Measurements from ENCODE around the gene PGR. TPM values are rescaled to one million over a fixed set of nuclear protein-coding genes. Genes with fewer than 3 reads are reported as not detected.

Gene PGR
- total and polyA plus RNA-seq, 2 of the 8 experiments (the other 6 are each of a cell fraction or from before 2014, with no cell fraction given) = 0.03 to 0.35 TPM

DNA sequence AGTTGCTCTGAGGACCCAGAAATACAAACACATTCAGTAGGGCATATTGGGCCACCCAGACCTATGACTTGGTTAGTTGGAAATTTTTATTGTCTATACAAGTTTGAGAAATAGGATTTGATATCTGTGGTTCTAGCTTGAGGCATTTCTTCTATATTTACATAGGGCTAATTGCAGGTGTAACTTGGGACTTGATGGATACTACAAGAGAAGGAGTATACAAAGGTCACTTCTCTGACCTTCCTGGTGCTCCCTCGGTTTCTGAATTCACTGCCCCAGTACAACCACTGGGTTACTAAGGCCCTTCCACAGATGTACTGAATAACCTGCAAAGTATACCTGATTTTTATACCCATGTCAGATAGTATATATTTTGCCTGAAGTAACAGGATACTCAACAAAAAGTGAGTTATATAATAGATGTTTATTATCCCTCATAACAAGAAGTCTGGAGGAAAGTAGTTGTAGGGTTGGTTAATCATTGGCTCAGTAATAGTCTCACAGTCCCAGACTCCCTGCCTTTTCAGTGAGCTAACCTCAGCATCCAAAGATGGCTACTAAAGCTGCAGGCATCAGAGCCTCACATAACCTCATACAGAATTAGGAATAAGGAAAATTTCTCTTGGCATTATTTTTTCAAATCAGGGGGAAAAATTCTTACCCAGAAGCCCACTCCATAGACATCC lies 8.8 kb upstream of the PGR start (continued):
- TF ChIP-seq, protein P1, sequence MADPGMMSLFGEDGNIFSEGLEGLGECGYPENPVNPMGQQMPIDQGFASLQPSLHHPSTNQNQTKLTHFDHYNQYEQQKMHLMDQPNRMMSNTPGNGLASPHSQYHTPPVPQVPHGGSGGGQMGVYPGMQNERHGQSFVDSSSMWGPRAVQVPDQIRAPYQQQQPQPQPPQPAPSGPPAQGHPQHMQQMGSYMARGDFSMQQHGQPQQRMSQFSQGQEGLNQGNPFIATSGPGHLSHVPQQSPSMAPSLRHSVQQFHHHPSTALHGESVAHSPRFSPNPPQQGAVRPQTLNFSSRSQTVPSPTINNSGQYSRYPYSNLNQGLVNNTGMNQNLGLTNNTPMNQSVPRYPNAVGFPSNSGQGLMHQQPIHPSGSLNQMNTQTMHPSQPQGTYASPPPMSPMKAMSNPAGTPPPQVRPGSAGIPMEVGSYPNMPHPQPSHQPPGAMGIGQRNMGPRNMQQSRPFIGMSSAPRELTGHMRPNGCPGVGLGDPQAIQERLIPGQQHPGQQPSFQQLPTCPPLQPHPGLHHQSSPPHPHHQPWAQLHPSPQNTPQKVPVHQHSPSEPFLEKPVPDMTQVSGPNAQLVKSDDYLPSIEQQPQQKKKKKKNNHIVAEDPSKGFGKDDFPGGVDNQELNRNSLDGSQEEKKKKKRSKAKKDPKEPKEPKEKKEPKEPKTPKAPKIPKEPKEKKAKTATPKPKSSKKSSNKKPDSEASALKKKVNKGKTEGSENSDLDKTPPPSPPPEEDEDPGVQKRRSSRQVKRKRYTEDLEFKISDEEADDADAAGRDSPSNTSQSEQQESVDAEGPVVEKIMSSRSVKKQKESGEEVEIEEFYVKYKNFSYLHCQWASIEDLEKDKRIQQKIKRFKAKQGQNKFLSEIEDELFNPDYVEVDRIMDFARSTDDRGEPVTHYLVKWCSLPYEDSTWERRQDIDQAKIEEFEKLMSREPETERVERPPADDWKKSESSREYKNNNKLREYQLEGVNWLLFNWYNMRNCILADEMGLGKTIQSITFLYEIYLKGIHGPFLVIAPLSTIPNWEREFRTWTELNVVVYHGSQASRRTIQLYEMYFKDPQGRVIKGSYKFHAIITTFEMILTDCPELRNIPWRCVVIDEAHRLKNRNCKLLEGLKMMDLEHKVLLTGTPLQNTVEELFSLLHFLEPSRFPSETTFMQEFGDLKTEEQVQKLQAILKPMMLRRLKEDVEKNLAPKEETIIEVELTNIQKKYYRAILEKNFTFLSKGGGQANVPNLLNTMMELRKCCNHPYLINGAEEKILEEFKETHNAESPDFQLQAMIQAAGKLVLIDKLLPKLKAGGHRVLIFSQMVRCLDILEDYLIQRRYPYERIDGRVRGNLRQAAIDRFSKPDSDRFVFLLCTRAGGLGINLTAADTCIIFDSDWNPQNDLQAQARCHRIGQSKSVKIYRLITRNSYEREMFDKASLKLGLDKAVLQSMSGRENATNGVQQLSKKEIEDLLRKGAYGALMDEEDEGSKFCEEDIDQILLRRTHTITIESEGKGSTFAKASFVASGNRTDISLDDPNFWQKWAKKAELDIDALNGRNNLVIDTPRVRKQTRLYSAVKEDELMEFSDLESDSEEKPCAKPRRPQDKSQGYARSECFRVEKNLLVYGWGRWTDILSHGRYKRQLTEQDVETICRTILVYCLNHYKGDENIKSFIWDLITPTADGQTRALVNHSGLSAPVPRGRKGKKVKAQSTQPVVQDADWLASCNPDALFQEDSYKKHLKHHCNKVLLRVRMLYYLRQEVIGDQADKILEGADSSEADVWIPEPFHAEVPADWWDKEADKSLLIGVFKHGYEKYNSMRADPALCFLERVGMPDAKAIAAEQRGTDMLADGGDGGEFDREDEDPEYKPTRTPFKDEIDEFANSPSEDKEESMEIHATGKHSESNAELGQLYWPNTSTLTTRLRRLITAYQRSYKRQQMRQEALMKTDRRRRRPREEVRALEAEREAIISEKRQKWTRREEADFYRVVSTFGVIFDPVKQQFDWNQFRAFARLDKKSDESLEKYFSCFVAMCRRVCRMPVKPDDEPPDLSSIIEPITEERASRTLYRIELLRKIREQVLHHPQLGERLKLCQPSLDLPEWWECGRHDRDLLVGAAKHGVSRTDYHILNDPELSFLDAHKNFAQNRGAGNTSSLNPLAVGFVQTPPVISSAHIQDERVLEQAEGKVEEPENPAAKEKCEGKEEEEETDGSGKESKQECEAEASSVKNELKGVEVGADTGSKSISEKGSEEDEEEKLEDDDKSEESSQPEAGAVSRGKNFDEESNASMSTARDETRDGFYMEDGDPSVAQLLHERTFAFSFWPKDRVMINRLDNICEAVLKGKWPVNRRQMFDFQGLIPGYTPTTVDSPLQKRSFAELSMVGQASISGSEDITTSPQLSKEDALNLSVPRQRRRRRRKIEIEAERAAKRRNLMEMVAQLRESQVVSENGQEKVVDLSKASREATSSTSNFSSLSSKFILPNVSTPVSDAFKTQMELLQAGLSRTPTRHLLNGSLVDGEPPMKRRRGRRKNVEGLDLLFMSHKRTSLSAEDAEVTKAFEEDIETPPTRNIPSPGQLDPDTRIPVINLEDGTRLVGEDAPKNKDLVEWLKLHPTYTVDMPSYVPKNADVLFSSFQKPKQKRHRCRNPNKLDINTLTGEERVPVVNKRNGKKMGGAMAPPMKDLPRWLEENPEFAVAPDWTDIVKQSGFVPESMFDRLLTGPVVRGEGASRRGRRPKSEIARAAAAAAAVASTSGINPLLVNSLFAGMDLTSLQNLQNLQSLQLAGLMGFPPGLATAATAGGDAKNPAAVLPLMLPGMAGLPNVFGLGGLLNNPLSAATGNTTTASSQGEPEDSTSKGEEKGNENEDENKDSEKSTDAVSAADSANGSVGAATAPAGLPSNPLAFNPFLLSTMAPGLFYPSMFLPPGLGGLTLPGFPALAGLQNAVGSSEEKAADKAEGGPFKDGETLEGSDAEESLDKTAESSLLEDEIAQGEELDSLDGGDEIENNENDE (IDR thresholded peaks at IDR 0.05; ENCODE audit: insufficient replicate concordance, low read length) = no peak
- TF ChIP-seq BRCA1 (IDR thresholded peaks at IDR 0.05; ENCODE audit: low read depth, low read length) = no peak
- no peak for TF ChIP-seq SUZ12 (IDR thresholded peaks at IDR 0.05; ENCODE audit: low read length)
- no peak for TF ChIP-seq TAF1 (IDR thresholded peaks at IDR 0.05; ENCODE audit: low read depth, low read length)
- no peak for TF ChIP-seq CREB1 (IDR thresholded peaks at IDR 0.05)
- no peak for TF ChIP-seq SP1 (IDR thresholded peaks at IDR 0.05; ENCODE audit: low read depth, low read length)
- TF ChIP-seq EGR1 (IDR thresholded peaks at IDR 0.05; ENCODE audit: borderline replicate concordance, low read depth, low read length) = no peak
- no peak for TF ChIP-seq CTBP2 (IDR thresholded peaks at IDR 0.05; ENCODE audit: borderline replicate concordance, insufficient read depth, insufficient read length, low read length)
- no peak for TF ChIP-seq YY1 (IDR thresholded peaks at IDR 0.05; ENCODE audit: low read depth, low read length)
- no peak for TF ChIP-seq POLR2A (IDR thresholded peaks at IDR 0.05; ENCODE audit: control extremely low read depth in 1 of 2, low read depth in 2 of 2, low read length in 2 of 2)
- TF ChIP-seq CHD1 (IDR thresholded peaks at IDR 0.05; ENCODE audit: low read depth, low read length) = no peak
- TF ChIP-seq JUN (IDR thresholded peaks at IDR 0.05; ENCODE audit: low read depth, low read length) = no peak
